Measurements from ENCODE around the gene CLMP. TPM values are rescaled to one million over a fixed set of nuclear protein-coding genes. Genes with fewer than 3 reads are reported as not detected.

Gene CLMP
- total RNA-seq, 1 experiment from 2014 or later, result 24.3 TPM

DNA sequence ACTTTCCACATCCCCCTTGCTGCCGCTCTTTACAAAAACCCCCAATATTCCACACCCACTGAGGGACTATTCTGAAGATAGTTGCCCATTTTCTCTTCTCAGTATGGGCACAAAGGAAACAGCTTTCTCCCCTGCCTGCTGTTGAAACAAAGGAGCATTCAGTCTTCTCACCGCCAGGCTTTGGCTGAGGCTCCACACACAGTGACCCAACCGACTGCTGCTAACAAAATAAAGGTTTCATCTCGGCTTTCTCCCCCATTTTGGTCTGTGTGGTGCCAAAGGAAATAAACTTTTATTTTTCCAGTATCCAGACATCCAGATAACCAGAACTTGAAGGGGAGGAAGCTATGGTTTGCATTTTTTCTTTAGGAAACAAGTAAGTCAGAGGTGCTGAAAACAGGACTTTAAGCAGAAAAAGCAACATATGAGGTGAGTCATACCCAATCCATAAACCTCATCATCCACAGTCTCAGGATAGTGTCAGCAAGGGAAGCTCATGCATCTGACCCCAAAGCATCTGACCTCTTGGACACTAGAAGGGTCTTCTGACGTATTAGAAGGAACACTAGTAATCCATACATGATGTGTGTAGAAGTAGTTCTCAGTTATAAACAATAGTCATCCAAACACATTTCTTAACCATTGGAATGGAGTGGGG lies 6.4 kb downstream of the CLMP start:
- Histone ChIP-seq H3K4me3 (ENCODE audit: insufficient read depth, low read depth, low read length) (no peak overlapping the region), H3K27me3 (ENCODE audit: control insufficient read depth, insufficient read depth, low read length) (no peaks in the 10 kb centered on the region), H3K36me3 (replicated peaks; ENCODE audit: control insufficient read depth, insufficient read depth, low read length) (no peaks in the 10 kb centered on the region; the same call in 1 of the 2 replicates)
- DNase-seq, result peak; percentile 41

DNA sequence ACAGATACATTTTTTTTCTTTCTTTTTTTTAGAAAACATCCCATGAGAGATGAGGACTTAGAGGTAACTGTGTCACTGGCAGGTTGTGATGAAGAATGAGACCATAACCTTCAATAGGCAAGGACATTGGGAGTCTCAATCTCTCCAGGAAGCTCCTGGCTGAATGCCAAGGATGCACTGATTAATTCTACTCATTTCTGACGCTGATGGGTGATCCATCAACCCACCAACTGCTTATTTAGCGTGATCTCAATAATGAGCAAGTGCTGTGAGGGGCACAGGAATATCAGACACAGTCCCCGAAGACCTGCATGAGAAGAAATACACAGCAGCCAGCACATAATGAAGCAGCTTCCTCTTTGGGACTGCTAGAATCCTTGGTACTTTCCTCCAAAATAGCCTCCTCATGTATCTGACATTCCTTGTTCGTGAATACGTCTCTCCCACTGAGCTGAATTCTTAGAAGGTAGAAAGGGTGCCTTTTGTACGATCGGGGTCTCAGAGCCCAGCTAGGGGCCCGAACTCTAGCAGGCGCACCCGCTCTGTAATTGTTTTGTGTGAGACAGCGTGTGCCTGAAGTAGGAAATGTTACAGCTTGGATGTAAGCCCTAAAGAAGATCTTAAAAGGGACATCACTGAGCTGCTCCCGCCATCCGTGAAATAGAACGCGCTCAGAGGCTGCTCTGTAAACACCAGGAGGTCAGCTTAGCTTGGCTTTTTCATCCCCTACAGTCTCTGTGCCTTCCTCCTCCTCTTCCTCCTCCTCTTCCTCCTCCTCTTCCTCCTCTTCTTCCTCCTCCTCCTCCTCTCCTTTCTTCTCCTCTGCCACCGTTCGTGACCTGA lies 7.2 kb downstream of the CLMP start:
- H3K4me3 ChIP-seq (ENCODE audit: insufficient read depth, low read depth, low read length), result no peak overlapping the region
- no peak for DNase-seq
- H3K27me3 ChIP-seq (ENCODE audit: control insufficient read depth, insufficient read depth, low read length), result no peaks in the 10 kb centered on the region
- no peaks in the 10 kb centered on the region; the same call in 1 of the 2 replicates for H3K36me3 ChIP-seq (replicated peaks; ENCODE audit: control insufficient read depth, insufficient read depth, low read length)

DNA sequence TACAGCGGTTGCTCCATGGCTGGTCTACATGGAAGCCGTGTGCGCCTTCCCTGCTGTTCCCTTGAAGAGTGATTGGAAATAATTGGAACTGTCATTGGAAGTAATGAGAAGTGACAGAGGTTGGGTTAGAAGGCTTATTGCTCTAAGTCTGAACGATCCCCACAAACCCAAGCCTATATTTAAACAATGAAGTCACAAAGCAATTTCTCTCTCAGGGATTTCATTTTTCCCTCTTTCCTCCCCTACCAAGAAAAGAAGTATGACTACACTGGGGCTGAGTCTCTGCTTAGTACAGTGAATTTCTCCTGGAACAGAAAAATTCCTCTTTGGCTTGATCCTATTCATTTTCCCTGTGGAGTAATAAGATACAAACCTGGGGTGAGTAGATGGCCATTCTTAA lies 7.8 kb downstream of the CLMP start:
- Histone ChIP-seq H3K36me3 (replicated peaks; ENCODE audit: control insufficient read depth, insufficient read depth, low read length) (no peaks in the 10 kb centered on the region; the same call in 1 of the 2 replicates), H3K4me3 (ENCODE audit: insufficient read depth, low read depth, low read length) (no peak overlapping the region), H3K27me3 (ENCODE audit: control insufficient read depth, insufficient read depth, low read length) (no peaks in the 10 kb centered on the region)
- no peak for DNase-seq

DNA sequence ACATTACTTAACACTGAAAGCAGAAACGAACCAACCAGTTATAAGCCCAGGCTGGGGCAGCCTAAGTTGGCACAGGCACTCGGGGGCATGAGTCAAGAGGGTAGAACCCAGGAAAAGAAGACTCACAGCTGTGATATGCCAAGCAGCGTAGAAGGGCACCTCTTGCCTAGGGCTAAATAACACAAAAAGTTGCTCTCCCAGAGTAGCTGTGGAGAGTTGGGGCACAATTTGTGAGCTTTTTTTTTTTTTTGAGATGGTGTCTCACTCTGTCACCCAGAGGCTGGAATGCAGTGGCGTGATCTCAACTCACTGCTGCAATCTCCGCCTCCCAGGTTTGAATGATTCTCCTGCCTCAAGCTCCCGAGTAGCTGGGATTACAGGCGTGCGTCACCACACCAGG lies 8.8 kb downstream of the CLMP start:
- no peaks in the 10 kb centered on the region; the same call in 1 of the 2 replicates for H3K36me3 ChIP-seq (replicated peaks; ENCODE audit: control insufficient read depth, insufficient read depth, low read length)
- no peaks in the 10 kb centered on the region for H3K27me3 ChIP-seq (ENCODE audit: control insufficient read depth, insufficient read depth, low read length)
- no peak overlapping the region for H3K4me3 ChIP-seq (ENCODE audit: insufficient read depth, low read depth, low read length)
- DNase-seq, result no peak

DNA sequence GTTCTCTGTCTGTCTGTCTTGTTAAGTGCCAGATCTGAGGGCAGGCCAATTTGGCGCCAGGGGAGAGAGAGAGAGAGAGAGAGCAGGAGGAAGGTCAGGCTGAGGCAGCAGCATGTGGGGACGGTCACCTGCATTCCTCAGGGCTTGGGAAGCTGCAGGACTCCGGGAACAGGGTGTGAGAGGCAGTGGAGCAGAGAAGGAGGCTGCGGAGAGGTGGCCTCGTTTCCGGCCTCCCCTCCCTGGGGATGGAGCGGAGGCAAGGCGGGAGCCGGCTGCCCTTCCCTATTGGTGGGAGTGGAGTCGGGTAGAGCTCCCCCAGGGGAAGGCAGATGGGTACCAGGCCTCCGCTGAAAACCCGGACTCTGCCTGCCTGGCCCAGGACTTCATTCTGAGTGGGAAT lies 9.7 kb downstream of the CLMP start:
- Histone ChIP-seq H3K36me3 (replicated peaks; ENCODE audit: control insufficient read depth, insufficient read depth, low read length) (no peaks in the 10 kb centered on the region; the same call in 1 of the 2 replicates), H3K4me3 (ENCODE audit: insufficient read depth, low read depth, low read length) (no peak overlapping the region), H3K27me3 (ENCODE audit: control insufficient read depth, insufficient read depth, low read length) (no peaks in the 10 kb centered on the region)
- peak; percentile 54 for DNase-seq

DNA sequence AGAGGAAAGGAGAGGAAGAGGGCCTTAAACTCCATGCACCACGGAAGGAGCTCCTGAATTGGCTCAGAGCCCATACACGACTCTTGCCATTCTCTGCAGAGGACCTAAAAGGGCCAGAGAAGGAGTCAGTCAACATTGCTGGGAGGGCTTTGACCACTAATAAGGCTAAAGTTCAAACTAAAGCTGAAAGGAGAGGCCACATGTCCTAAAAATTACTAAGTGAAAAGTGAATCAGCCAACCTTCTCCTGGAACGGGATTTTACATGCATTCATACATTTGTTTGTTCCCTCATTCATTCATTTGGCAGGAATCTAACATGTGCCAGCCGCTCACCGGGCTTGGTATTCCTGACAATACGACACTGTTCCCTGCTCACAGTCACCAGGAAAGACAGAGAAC lies 10.5 kb downstream of the CLMP start:
- DNase-seq, result no peak
- H3K36me3 ChIP-seq (replicated peaks; ENCODE audit: control insufficient read depth, insufficient read depth, low read length), result no peaks in the 10 kb centered on the region; the same call in 1 of the 2 replicates
- H3K4me3 ChIP-seq (ENCODE audit: insufficient read depth, low read depth, low read length), result no peak overlapping the region
- H3K27me3 ChIP-seq (ENCODE audit: control insufficient read depth, insufficient read depth, low read length), result no peaks in the 10 kb centered on the region

DNA sequence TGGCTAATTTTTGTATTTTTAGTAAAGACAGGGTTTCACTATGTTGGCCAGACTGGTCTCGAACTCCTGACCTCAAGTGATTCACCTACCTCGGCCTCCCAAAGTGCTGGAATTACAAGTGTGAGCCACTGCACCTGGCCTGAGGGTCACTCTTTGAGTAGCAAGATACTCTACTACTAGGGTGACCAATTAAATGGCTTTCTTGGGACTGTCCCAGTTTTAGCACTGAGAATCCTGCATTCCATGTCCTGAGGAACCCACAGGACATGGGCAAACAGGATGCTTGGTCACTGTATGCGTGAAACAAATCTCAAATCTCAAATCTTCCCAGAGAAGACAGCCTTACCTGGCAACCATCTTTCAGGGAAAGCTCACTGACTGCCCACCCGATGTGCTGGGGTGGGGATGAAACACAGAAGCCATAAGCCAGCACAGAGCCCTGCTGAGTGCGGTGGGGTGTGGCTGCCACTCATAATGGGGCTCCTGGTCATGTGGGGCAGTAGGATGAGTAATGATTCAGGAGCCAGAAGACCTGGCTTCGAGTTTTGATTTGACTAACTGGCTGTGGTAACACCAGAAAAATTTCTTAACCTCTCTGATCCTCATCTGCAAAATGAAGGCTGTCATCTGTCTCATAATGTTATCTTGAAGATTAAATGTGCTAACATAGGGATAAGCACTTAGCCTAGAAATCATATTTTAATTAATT lies 11.5 kb downstream of the CLMP start:
- no peaks in the 10 kb centered on the region; the same call in 1 of the 2 replicates for H3K36me3 ChIP-seq (replicated peaks; ENCODE audit: control insufficient read depth, insufficient read depth, low read length)
- no peak overlapping the region for H3K4me3 ChIP-seq (ENCODE audit: insufficient read depth, low read depth, low read length)
- H3K27me3 ChIP-seq (ENCODE audit: control insufficient read depth, insufficient read depth, low read length), result no peaks in the 10 kb centered on the region
- no peak for DNase-seq

DNA sequence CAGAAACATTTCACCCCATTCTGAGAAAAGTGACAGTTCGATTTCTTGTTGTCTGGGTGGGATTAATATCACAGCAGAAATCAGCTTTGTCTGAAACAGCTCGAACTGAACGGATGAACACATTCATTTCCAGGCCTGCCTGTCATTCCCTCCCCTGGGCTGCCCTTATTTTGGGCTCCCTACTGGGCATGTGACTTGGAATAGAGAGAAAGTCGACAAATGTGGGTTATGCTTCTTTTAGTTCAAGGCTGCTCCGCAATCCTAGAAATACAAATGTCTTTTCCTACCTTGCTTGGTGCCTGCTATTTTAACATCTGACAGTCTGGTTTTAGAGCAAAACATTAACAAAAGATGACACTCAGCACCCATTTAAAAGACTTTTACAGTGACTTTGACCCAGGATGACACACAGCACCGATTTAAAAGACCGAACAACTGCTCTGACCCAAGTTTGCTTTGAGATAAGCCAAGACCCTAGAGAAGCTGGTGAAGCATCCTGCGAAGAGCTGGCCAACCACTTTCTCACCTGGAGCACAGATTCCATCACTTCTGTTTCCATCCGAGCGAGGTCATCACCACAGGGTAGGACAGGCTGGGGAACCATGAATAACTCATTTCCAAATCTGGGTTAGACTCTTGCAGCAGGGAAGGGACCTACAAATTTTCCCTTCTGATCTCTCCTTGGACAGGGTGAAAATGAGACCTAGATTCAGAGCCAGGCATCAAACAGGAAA lies 13.1 kb downstream of the CLMP start:
- Histone ChIP-seq H3K4me3 (ENCODE audit: insufficient read depth, low read depth, low read length) (no peak overlapping the region), H3K27me3 (ENCODE audit: control insufficient read depth, insufficient read depth, low read length) (no peaks in the 10 kb centered on the region), H3K36me3 (replicated peaks; ENCODE audit: control insufficient read depth, insufficient read depth, low read length) (no peaks in the 10 kb centered on the region; the same call in 1 of the 2 replicates)
- DNase-seq, result no peak

DNA sequence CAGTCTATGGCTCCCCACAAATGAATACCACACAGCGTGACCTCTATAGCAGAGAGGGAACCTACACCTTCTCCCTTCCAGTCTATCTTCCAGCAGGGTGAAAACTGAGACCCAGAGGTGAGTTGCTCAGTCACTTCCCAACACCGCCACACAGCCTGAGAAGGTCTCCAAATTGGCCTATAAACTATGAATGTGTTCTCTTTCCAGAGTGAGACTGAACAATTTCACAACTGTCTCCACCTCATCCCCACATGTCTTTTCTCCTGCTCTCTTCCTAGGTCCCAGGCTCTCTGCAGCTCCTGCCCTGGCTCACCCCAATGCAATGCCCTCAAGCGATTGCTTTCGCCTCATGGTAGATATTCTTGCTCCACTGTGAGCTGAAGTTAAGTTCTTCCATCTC lies 14.0 kb downstream of the CLMP start:
- H3K27me3 ChIP-seq (ENCODE audit: control insufficient read depth, insufficient read depth, low read length), result no peaks in the 10 kb centered on the region
- H3K36me3 ChIP-seq (replicated peaks; ENCODE audit: control insufficient read depth, insufficient read depth, low read length), result no peaks in the 10 kb centered on the region
- no peak for DNase-seq
- no peak overlapping the region for H3K4me3 ChIP-seq (ENCODE audit: insufficient read depth, low read depth, low read length)

DNA sequence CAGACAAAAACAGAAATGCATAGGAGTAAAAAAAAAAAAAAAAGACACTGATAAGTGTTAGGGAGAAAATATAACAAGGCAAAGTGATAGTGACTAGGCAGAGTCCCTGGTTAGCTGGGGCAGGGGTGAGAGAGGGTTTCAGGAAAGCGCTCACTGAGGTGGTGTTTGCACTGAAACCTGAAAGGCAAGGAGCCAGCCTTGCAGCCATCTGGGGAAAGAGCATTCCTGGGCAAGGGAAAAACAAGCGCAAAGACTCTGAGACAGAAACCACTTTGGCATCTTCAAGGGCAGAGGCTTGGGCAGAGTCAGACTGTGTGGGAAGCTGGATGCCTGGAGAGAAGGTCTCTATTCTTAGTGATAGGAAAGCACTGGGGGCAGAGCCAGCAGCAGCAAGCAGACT lies 14.5 kb downstream of the CLMP start:
- H3K4me3 ChIP-seq (ENCODE audit: insufficient read depth, low read depth, low read length), result no peak overlapping the region
- H3K27me3 ChIP-seq (ENCODE audit: control insufficient read depth, insufficient read depth, low read length), result no peaks in the 10 kb centered on the region
- no peak for DNase-seq
- no peaks in the 10 kb centered on the region for H3K36me3 ChIP-seq (replicated peaks; ENCODE audit: control insufficient read depth, insufficient read depth, low read length)

DNA sequence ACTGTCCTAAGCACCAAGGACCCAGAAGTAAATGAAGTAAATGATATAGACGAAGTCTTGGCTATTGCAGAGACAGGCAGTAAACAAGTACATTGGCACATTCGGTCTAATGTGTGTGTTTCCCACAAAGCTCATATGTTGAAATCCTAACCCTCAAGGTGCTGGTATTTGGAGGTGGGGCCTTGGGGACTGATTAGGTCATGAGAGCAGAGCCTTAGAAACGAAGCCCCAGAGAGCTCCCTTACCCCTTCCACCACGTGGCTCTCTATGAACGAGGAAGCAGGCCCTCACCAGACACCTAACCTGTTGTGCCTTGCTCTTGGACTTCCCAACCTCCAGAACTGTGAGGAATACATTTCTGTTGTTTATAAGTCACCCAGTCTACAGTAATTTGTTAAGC lies 14.9 kb downstream of the CLMP start:
- H3K27me3 ChIP-seq (ENCODE audit: control insufficient read depth, insufficient read depth, low read length), result no peaks in the 10 kb centered on the region

DNA sequence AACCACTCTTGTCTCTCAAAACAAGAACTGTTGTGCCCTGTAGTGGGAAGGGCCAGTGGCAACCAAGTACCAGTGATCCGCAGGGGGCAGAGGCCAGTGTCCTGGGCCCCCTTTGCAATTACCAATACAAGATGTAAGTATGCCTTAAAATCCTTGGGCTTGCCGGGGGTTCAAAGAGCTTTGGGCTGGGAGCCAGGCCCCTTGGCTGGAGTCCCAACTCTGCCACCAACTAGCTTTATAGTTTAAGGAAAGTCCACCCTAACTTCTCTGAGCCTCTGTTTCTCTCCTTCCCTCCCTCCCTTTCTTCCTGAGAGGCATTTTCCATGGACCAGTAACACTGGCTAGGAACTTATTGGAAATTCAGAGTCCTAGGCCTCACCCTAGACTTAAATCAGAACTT lies 15.5 kb downstream of the CLMP start:
- no peak for DNase-seq
- H3K4me3 ChIP-seq (ENCODE audit: insufficient read depth, low read depth, low read length), result no peak overlapping the region
- no peaks in the 10 kb centered on the region for H3K27me3 ChIP-seq (ENCODE audit: control insufficient read depth, insufficient read depth, low read length)
- H3K36me3 ChIP-seq (replicated peaks; ENCODE audit: control insufficient read depth, insufficient read depth, low read length), result no peaks in the 10 kb centered on the region

More for the DNA sequence above, 14.9 kb downstream of the CLMP start:
- Histone ChIP-seq H3K4me3 (ENCODE audit: insufficient read depth, low read depth, low read length) (no peak overlapping the region), H3K36me3 (replicated peaks; ENCODE audit: control insufficient read depth, insufficient read depth, low read length) (no peaks in the 10 kb centered on the region)
- DNase-seq, result no peak

DNA sequence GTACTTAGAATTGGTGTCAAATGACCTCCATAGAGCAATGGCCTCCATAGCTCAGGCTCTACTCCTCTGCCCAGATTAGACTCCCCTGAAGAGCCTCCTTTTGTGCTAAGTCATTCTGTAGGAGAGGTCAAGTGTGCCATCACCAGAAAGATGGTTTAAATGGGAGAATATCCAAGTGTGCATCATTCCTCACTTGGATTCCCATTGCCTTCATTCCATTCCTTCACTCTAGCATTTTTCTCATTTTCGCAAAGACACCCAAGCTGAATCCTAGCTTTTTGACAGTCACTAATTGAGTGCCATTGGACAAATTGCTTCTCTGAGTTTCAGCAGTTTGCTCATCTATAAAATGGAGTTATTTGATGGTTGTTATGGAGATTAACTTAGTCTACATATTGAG lies 16.9 kb downstream of the CLMP start:
- H3K36me3 ChIP-seq (replicated peaks; ENCODE audit: control insufficient read depth, insufficient read depth, low read length), result no peaks in the 10 kb centered on the region
- H3K4me3 ChIP-seq (ENCODE audit: insufficient read depth, low read depth, low read length), result no peak overlapping the region

DNA sequence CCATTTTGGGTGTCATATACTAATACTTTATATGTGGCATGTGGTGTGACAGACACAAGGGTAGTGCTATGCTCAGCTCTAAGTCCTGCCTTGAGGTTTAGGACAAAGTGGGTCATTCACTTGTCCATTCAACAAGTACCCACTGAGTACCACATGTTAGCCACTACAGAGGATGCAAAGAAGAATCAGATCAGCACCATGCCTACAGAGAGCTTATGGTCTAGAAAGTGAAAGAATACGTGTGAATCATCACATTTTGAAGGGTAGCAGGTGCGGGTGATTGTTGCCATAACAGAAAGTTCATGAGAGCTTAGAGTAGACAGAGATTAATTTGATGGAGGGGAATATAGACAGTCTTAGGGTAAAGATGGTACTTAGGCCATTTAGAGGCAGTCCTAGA lies 18.3 kb downstream of the CLMP start:
- DNase-seq, result no peak
- no peaks in the 10 kb centered on the region for H3K27me3 ChIP-seq (ENCODE audit: control insufficient read depth, insufficient read depth, low read length)
- H3K4me3 ChIP-seq (ENCODE audit: insufficient read depth, low read depth, low read length), result no peak overlapping the region
- H3K36me3 ChIP-seq (replicated peaks; ENCODE audit: control insufficient read depth, insufficient read depth, low read length), result no peaks in the 10 kb centered on the region

More for the DNA sequence above, 16.9 kb downstream of the CLMP start:
- DNase-seq, result no peak
- H3K27me3 ChIP-seq (ENCODE audit: control insufficient read depth, insufficient read depth, low read length), result no peaks in the 10 kb centered on the region

Measured in H7 (cell line).